AG08395 (cell line): ENCODE data around the gene PDIA2.

Experiments used
- DNase-seq: peaks from one replicate; pipeline ENCODE4 v3.0.0; 2012; ENCODE audit warnings: mixed read lengths, low spot score

Gene PDIA2

DNA sequence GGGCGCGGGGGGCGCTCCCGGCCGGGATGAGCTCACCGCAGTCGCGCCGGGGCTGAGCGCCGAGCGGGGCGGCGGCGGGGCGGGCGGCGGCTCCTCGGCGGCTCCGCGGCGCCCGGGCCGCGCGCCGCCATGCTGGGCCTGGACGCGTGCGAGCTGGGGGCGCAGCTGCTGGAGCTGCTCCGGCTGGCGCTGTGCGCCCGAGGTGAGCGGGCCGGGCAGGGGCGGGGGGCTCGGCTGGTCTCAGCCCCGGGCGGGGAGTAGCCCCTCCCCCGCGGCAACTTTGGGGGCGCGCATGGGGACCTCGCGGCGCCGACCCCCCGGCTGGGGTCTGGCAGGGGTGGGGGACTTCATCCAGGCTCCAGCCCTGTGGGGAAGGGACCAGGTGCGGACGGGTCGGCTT is 2.4 kb upstream of the PDIA2 start, which contains the start of gene ARHGDIG:
TSS of gene ARHGDIG (plus strand) at position 40 of the 400 bp plus-strand sequence. CDS start at position 130, 90 bp downstream.
- DNase-seq = peak; percentile 27

DNA sequence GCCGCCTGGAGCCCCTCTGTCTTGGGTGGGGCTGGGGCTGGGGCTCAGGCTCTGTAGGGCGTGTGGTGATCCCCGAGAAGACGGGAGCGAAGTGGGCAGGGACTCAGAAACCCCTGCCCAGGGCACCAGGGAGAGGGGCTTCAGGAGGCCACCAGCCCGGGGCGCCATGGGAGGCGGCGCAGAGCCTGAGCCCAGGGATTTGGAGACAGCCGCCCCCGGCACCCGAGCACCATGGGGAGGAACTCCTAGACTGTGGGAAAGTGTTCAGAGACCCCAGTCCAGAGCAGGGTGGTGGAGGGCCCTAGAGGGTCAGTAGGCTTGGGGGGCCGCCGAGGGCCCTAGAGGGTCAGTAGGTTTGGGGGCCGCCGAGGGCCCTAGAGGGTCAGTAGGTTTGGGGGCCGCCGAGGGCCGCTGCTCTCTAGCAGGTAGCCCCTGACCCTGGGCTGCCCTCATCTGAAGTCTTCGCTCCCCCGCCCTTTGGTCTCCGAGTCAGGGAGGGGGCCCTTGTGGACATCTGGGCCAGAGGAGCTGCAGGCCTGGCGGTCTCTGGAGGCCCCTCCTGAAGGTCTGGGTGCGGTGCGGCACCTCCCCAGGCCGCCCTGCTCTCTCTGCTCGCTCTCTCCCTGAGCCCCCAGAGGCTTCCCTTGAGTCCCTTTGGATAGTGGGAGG is 1.8 kb upstream of the PDIA2 start:
- DNase-seq = no peak

DNA sequence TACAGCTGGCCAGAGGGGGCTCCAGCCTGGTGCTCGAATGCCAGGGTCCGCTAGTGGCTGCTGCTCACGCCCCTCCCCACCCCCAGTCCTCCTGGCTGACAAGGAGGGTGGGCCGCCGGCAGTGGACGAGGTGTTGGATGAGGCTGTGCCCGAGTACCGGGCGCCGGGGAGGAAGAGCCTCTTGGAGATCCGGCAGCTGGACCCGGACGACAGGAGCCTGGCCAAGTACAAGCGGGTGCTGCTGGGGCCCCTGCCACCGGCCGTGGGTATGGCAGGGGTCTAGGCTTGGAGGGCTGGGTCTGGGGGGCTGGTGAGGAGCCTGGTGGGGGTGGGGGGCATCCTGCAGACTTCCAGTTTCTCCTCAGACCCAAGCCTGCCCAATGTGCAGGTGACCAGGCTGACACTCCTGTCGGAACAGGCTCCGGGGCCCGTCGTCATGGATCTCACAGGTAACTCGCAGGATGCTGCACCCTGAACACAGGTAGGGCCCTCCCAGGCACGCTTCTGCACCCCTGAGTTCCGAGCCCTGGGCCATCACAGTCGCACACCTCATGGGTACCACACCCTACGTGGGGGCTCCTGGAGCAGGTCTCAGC is 1.2 kb upstream of the PDIA2 start:
- DNase-seq = no peak

DNA sequence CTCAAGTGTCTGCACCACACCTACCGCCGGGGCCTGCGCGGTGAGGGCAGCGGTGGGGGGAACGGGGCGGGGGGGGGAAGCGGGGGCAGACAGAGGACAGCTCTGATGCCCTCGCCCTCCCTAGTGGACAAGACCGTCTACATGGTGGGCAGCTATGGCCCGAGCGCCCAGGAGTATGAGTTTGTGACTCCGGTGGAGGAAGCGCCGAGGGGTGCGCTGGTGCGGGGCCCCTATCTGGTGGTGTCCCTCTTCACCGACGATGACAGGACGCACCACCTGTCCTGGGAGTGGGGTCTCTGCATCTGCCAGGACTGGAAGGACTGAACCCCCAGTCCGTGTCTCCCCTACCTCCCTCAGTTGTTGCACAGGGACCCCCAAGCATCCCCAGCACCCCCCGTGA is 473 bp upstream of the PDIA2 start:
- no peak for DNase-seq

DNA sequence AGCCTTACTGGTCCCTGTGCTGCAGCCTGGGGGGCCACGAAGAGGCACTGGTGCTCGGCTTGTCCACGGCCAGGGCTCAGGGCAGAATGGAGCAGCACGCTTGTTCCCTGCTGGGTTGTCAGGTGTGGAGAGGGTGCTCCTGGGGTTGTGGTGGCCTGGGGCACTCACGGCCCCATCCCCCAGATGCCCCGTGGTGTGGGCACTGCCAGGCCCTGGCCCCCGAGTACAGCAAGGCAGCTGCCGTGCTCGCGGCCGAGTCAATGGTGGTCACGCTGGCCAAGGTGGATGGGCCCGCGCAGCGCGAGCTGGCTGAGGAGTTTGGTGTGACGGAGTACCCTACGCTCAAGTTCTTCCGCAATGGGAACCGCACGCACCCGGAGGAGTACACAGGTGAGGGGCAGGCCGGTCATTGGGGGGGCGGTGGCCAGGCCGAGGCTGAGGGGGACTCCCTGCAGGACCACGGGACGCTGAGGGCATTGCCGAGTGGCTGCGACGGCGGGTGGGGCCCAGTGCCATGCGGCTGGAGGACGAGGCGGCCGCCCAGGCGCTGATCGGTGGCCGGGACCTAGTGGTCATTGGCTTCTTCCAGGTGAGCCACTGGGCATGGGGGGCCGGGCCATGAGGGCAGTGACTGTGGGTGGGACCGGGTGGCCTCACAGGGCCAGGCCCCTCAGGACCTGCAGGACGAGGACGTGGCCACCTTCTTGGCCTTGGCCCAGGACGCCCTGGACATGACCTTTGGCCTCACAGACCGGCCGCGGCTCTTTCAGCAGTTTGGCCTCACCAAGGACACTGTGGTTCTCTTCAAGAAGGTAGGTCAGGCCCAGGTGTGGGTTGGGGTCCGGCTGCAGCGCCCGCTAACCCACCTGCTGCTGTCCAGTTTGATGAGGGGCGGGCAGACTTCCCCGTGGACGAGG is 1.5 kb downstream of the PDIA2 start:
- no peak for DNase-seq

DNA sequence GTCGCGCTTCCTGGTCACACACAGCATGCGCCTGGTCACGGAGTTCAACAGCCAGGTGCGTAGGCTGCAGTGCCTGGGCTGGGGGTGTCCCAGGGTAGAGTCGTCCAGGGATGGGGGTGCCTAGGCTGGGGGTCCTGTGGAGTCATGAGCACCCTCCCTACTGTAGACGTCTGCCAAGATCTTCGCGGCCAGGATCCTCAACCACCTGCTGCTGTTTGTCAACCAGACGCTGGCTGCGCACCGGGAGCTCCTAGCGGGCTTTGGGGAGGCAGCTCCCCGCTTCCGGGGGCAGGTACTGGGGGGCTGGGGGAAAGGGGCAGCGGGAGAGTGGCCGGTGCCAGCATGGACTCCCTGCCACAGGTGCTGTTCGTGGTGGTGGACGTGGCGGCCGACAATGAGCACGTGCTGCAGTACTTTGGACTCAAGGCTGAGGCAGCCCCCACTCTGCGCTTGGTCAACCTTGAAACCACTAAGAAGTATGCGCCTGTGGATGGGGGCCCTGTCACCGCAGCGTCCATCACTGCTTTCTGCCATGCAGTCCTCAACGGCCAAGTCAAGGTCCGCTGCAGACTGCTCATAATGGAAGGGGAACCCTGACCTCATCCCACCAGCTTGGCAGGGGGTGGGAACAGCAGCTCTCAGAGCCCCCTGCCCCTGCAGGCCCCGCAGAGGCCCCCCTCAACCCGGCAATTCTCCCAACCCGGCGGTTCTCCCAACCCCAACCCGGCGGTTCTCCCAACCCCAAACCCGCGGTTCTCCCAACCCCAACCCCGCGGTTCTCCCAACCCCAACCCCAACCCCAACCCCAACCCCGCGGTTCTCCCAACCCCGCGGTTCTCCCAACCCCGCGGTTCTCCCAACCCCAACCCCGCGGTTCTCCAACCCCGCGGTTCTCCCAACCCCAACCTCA is 2.4 kb downstream of the PDIA2 start:
- no peak for DNase-seq

DNA sequence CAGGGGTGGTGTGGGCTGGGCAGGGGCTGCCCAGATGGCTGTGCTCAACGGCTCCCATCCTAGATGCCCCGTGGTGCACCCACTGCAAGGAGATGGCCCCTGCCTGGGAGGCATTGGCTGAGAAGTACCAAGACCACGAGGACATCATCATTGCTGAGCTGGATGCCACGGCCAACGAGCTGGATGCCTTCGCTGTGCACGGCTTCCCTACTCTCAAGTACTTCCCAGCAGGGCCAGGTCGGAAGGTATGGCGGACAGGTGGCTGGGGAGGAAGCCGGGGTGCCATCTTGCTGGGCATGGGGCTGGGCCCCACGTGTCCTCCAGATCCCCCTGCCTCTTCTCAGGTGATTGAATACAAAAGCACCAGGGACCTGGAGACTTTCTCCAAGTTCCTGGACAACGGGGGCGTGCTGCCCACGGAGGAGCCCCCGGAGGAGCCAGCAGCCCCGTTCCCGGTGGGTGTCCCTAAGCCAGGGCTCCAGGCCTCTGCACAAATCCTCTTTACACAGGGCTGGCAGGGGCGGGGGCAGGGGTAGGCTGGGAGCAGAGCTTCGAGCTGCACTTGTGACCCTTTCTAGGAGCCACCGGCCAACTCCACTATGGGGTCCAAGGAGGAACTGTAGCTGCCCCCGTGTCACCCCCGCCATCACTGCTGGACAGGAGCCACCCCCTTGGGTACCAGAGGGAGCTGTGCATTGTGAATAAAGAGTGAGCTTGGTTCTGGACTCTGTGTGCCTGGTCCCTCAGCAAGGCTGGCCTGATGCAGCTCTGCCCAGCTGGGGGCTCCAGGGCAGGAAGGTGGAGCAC is 3.7 kb downstream of the PDIA2 start:
- DNase-seq = no peak

DNA sequence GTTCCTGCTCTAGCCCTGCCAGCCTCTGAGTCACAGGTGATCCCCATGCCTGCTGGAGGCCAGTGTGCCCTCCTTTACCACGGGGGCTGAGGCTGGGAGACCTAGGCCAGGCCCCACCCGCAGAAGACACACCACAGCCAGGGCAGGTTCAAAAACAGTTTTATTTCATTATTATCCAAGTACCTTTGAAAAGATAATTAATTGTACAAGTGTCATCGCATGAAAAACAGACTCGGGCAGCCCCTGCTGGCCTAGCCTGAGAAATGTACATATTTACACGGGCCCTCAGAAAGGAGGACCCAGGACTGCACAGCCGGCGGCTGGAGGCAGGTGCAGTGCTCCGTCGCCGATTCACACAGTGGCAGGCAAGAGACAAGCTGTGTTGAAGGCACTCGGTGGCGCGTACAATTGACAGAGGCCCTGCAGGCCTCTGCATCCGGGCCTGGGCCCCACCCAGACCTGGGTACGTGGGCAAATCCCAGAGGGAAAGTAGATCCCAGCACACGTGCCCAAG is 4.4 kb downstream of the PDIA2 start:
- no peak for DNase-seq

DNA sequence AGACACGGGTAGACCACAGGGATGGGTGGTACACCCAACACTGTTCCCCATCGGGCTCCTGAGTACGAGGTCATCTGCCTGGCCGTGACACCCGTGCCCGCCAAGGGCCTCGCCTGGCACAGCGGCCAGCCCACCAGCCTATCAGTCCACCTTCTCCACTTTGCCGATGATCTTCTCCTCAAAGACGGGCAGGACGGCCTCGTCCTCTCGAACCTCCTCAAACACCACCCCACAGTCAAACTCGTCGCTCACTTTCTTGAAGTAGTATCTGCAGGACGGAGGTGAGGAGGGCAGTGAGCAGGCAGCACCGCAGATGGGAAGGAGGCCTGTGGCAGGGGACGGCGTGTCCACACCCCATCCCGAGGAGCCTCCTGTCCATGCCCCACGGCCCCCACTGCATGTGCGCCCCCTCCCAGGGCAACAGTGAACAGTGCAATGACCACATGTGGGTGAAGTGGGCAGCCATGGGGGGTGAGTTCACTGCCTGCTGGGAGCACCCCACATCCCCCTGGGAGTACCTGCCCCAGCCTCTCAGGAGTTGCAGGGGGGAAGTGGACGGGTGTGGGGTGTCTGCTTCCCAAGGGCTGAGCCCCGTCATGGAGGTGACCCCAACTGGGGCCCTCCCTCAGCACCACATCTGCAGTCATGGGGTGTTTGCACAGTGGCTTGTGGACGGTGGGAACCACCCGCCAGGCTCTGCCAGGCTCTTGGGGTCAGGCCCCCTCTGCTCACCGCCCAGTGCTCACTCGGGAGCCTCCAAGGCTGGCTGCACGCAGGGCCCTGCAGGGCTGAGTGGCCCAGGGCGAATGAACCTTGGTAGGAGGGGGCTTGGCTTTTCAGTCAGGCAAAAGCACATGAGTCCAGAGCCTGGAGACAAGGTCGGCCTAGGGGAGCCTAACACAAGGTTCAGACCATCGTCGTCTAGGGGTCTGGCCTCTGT is 5.3 kb downstream of the PDIA2 start:
- no peak for DNase-seq

DNA sequence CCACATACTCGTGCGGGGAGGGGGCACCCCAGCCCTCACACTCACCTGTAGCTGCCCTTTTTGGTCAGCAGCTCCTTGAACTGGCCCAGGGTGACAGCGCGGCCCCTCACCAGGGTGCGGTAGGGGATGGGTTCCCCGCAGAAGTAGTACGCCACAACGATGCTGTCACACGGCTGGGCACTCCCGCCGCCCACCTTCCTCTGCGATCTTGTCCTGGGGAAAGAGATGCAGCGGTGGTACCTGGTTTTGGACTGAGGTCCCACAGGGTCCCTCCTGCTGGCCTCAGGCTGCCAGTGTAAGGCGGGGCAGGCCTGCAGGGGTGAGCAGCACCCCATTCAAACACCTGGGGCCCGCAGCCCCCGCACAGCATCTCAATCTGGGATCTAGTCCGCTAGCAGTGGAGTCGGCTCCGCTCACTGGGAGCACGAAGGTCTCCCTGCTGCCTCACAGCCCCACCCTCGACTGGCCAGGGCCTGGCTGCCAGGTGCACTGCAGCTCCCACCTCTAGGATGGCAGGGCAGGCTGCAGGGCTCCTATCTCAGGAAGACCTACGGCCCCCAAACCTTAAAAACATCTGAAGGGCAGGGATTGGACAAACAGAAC is 6.5 kb downstream of the PDIA2 start:
- no peak for DNase-seq

DNA sequence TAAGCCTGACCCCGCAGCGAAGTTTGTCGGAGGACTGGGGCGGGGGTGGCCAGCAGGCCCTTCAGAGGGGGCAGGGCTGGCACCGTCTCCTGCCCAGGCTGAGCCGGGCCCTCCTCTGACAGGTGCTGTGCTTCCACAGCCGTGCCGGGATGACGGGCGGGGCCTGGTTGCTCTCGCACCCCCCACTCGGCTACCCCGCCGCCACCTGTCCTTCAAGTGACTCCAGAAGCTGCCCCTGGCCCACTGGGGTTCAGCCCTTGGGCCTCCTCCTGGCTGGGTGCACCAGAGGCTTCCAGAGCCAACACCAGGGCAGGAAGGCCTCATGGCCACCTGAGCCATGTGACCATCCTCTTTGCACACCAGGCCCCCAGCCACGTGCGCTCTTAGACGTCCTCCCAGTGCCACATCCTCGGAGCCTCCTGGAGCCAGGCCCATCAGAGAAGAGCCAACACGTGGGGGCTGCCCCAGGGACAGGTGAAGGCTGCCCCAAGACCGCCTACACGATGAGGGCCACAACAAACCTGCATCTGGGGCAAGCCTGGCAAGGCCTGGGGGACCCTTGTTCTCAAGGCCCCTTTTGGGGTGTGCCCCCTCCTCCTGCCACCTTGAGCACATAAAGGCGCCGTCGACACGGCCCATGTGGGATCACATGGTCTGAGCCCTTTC is 7.2 kb downstream of the PDIA2 start:
- DNase-seq = no peak

DNA sequence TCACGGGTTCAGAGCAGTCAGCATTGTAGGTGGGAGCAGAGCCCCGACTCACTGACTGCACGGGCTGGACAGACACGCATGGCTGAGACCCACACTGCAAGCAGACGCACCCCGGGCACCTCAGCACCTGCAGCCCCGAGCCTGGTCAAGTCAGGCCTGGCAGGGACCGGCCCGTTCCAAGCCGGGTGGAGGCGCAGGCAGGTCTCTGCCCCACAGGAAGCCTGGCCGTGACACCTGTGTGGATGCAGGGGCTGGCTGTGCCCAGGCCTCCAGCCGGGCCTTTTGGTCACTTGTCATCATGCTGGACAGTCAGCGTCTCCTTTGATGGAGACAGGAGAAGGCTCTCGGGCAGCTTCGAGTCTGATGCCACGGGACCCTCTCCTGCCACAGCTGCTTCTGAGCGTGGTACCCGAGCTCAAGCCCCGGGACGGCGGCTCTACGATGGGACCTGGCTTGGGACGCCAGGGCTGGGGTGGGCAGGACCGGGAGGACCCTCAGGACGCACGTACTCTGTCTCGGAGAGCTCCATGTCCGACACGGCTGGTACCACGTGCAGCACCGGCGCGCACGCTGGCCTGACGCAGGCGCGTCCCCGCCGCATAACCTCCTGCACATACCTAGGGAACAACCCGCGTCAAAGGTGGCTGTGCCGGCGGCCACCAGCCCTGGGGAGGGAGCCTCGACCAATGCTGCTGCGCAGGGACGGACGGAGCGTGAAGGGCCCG is 7.9 kb downstream of the PDIA2 start:
- DNase-seq = no peak

DNA sequence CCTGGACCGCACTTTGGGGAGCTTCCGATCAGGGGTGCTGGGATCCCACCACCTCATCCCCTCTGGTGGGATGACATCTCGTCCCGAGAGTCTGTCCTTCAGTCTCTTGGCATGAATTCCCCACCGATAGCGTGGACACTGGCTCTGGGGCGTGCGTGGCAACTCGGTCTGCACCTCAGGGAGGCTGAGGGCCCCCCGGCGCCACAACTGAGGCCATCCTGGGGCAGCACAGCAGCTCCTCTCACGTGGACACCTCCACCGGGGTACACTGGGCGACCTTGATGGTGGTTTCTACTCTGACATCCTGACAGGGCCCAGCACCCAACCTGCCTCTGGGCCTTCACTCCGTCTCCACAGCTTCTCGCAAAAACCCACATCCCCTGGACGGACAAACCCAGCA is 8.6 kb downstream of the PDIA2 start:
- no peak for DNase-seq

DNA sequence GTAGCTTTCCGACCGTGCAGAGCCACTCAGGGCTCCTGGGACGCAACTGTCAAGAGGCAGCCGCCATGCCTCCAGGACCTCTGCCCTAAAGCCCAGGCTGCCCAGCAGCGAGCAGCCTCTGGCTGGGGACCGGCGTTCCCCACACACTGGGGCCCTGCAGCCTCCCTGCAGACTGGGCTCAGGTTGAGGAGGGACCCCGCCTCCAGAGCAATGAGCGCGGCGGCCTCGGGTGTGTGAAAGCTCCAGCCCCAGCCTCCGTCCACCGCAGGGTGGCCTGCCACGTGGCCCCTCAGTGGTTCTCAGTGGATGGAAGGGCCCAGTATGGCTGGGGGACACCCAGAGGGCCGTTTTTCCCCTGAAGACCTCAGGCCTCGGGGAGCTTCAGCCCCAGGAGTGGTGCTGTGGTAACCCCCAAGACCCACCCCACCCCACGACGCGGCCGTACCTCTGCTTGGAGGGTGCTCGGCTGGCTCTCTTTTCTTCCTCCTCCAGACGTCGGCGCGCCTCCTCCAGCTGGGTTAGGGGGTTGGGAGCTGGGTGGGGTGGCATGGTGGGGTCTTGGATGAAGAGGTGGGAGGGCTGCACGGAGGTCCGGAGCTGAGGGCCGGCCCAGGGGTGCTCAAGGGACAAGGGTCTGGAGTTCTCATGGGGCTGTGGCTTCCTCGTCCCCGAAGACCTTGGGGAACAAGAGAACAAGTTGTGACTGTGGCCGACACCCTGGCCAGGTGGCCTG is 10.2 kb downstream of the PDIA2 start:
- no peak for DNase-seq

DNA sequence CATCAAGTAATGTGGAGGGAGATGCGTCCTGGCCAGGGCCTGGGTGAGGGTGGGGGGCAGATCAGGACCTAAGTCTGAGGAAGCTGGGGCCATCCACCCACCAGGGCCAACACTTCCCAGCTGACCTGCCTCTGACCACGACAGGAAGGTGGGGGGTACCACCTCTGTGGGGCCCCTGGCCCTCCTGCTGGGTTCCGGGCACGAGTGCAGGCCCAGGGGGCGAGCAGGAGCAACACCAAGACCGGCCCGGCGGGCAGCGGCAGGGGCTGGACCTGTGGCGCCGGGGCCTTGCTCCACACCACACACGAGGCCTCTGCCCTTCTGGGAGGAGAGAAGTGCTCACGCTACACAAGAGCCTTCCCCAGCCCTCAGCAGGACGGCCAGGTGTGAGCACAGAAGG is 13.3 kb downstream of the PDIA2 start:
- no peak for DNase-seq

DNA sequence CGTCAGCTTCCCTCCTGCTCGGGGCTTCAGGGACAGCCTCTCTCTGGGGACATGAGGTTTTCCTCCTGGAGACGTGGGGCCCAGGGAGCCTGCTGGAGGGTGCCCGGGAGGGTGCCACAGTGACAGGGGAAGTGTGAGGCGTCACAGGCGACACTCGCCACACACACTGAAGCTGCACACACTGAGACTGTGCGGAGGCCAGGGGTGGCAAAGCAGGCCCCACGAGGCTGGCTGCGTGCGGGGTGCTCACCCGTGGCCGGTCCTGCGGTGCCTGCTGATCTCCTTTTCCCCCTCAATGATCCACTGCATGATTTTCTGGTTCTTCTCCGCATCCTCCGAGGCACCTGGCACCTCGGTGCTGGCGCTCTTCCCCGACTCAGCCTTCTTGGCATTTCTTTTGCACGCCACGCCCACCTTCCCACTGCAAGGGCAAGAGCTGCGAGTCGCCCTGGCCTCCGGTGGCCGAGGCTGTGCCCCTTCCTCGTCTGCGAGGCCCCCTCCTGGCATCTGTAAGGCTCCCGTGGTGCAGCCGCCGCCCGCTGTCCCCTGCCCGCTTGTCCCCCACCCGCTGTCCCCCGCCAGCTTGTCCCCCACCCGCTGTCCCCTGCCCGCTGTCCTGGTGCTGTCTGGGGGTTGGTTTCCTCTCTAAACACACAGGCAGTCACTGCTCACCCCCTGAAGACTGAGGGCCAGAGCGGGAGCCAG is 14.0 kb downstream of the PDIA2 start:
- DNase-seq = no peak

DNA sequence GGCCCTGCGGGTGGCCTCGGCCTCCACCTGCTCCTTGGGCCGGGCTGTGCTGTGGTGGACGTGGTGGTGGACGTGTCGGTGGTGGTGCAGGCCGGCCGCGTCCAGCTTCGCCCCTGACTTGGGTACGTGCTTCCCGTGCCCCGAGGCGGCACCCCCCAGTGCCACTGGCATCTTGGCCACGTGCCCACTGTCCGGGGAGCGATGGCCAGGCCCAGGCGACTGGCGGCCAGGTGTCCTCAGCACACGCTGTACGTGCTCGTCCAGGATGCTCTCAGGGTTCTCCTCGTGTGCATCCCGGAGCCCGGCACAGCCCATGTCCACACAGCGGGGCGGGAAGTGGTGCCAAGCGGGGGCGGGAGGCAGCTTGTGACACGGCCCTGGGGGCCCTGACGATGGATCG is 14.9 kb downstream of the PDIA2 start:
- no peak for DNase-seq
